ENCODE measurements around the gene ARID3A. TPM values are rescaled to one million over a fixed set of nuclear protein-coding genes. Genes with fewer than 3 reads are reported as not detected.

ARID3A gene
- total and polyA plus RNA-seq, 7 donors: 1.4 to 11.6 (median 3.7) TPM

GRCh38 chr19:939922-940321 is 14.1 kb downstream of the ARID3A start:
- H3K4me1 ChIP-seq: peaks cover 0 to 48% (median 27%) of the 10 kb centered on the region in 4 donors
- TF ChIP-seq EP300 (IDR thresholded peaks at IDR 0.05): no peak
- TF ChIP-seq CTCF (IDR thresholded peaks at IDR 0.05): no peak
- no peak for TF ChIP-seq POLR2A (IDR thresholded peaks at IDR 0.05)
- TF ChIP-seq POLR2AphosphoS5 (IDR thresholded peaks at IDR 0.05): no peak
- H3K36me3 ChIP-seq: no peaks in the 10 kb centered on the region
- no peaks in the 10 kb centered on the region for H3K9me3 ChIP-seq
- no peak for DNase-seq
- intact Hi-C loops (cut with DNase I): no loop called here
- whole genome bisulfite sequencing, 2 donors: 97 to 98% methylated on average over 7 of the region's 7 CpGs
- H3K27me3 ChIP-seq: no peaks in the 10 kb centered on the region
- H3K27ac ChIP-seq: peak overlapping the region in 3 of 4 donors; percentile 80 to 92 (median 87)
- no peak overlapping the region for H3K4me3 ChIP-seq

- Histone ChIP-seq H3K36me3 (no peaks in the 10 kb centered on the region), H3K27ac (peak overlapping the region; percentile 79 to 92 (median 84)), H3K4me1 (peaks cover 0 to 47% (median 21%) of the 10 kb centered on the region in 4 donors), H3K4me3 (peak overlapping the region; percentile 0 to 42 (median 36)), H3K27me3 (no peaks in the 10 kb centered on the region), H3K9me3 (no peaks in the 10 kb centered on the region)
- DNase-seq: peak; percentile 87
- intact Hi-C loops (cut with DNase I): no loop called here
- TF ChIP-seq CTCF (IDR thresholded peaks at IDR 0.05): no peak
- no peak for TF ChIP-seq EP300 (IDR thresholded peaks at IDR 0.05)
- peak in 2 of 4 donors; percentile 30 for TF ChIP-seq POLR2AphosphoS5 (IDR thresholded peaks at IDR 0.05)
- 6 to 18% methylated on average over 64 of the region's 64 CpGs for WGBS, 2 donors
Measured at GRCh38 chr19:940591-941291, 14.9 kb downstream of the ARID3A start.

GRCh38 chr19:941292-942132 is 15.7 kb downstream of the ARID3A start:
- 40 to 77% methylated on average over 45 of the region's 45 CpGs for WGBS, 2 donors
- peaks cover 0 to 47% (median 21%) of the 10 kb centered on the region in 4 donors for H3K4me1 ChIP-seq
- no peak for TF ChIP-seq POLR2AphosphoS5 (IDR thresholded peaks at IDR 0.05)
- TF ChIP-seq EP300 (IDR thresholded peaks at IDR 0.05): no peak
- no peak for TF ChIP-seq POLR2A (IDR thresholded peaks at IDR 0.05)
- no peak for TF ChIP-seq CTCF (IDR thresholded peaks at IDR 0.05)
- intact Hi-C loops (cut with DNase I): no loop called here
- peak overlapping the region; percentile 79 to 92 (median 84) for H3K27ac ChIP-seq
- DNase-seq: no peak
- H3K36me3 ChIP-seq: no peaks in the 10 kb centered on the region
- peak overlapping the region; percentile 0 to 42 (median 36) for H3K4me3 ChIP-seq
- no peaks in the 10 kb centered on the region for H3K27me3 ChIP-seq
- H3K9me3 ChIP-seq: no peaks in the 10 kb centered on the region

- Histone ChIP-seq H3K4me1 (peaks cover 0 to 47% (median 21%) of the 10 kb centered on the region in 4 donors), H3K27ac (no peak overlapping the region), H3K9me3 (no peaks in the 10 kb centered on the region), H3K27me3 (no peaks in the 10 kb centered on the region), H3K4me3 (no peak overlapping the region), H3K36me3 (no peaks in the 10 kb centered on the region)
- intact Hi-C loops (cut with DNase I): no loop called here
- no peak for TF ChIP-seq CTCF (IDR thresholded peaks at IDR 0.05)
- no peak for TF ChIP-seq EP300 (IDR thresholded peaks at IDR 0.05)
- no peak for TF ChIP-seq POLR2AphosphoS5 (IDR thresholded peaks at IDR 0.05)
- no peak for TF ChIP-seq POLR2A (IDR thresholded peaks at IDR 0.05)
- 88 to 95% methylated on average over 32 of the region's 32 CpGs for WGBS, 2 donors
- DNase-seq: no peak
Measured at GRCh38 chr19:942133-942645, 16.4 kb downstream of the ARID3A start.

Measured in sigmoid colon (tissue), 7 donors.